ENCODE data around the gene FAM114A2. TPM values are rescaled to one million over a fixed set of nuclear protein-coding genes. Genes with fewer than 3 reads are reported as not detected.

FAM114A2 gene
- total RNA-seq, 2 donors from 2014 or later: 8.9 to 31.1 TPM

- Histone ChIP-seq H3K27me3 (no peaks in the 10 kb centered on the region), H3K27ac (no peak overlapping the region), H3K4me3 (no peak overlapping the region), H3K36me3 (replicated peaks in 1 of 2; ENCODE audit: insufficient read depth in 1 of 2, low read depth in 2 of 2) (peaks cover 0 to 3% of the 10 kb centered on the region in 2 donors), H3K9me3 (no peaks in the 10 kb centered on the region), H3K4me1 (no peaks in the 10 kb centered on the region)
- 86 to 92% methylated on average over 2 of the region's 2 CpGs for WGBS, 2 donors
- DNase-seq (no peak), ATAC-seq (no peak)
- intact Hi-C loops (cut with DNase I): no loop called here
- no peak for TF ChIP-seq CTCF (IDR thresholded peaks at IDR 0.05)
- no peak for TF ChIP-seq POLR2A (IDR thresholded peaks at IDR 0.05)
Observed at GRCh38 chr5:153987301-153987700, 51.4 kb downstream of the FAM114A2 start.

- no peaks in the 10 kb centered on the region for H3K4me1 ChIP-seq
- no peak for TF ChIP-seq POLR2A (IDR thresholded peaks at IDR 0.05)
- no peak overlapping the region for H3K4me3 ChIP-seq
- intact Hi-C loops (cut with DNase I): no loop called here
- H3K27me3 ChIP-seq: no peaks in the 10 kb centered on the region
- DNase-seq (no peak), ATAC-seq (no peak)
- H3K36me3 ChIP-seq (replicated peaks in 1 of 2; ENCODE audit: insufficient read depth in 1 of 2, low read depth in 2 of 2): no peaks in the 10 kb centered on the region
- no peaks in the 10 kb centered on the region for H3K9me3 ChIP-seq
- H3K27ac ChIP-seq: no peak overlapping the region
- WGBS, 2 donors: 58 to 62% methylated on average over 3 of the region's 3 CpGs
Observed at GRCh38 chr5:153985498-153985897, 53.2 kb downstream of the FAM114A2 start.

- Histone ChIP-seq H3K27me3 (no peaks in the 10 kb centered on the region), H3K9me3 (no peaks in the 10 kb centered on the region), H3K4me1 (no peaks in the 10 kb centered on the region), H3K36me3 (replicated peaks in 1 of 2; ENCODE audit: insufficient read depth in 1 of 2, low read depth in 2 of 2) (no peaks in the 10 kb centered on the region), H3K27ac (no peak overlapping the region), H3K4me3 (no peak overlapping the region)
- no peak for DNase-seq
- intact Hi-C loops (cut with DNase I): no loop called here
- 71 to 80% methylated on average over 1 of the region's 1 CpG for WGBS, 2 donors
- no peak for ATAC-seq
- no peak for TF ChIP-seq CTCF (IDR thresholded peaks at IDR 0.05)
- no peak for TF ChIP-seq POLR2A (IDR thresholded peaks at IDR 0.05)
Observed at GRCh38 chr5:153983885-153984284, 54.8 kb downstream of the FAM114A2 start.

GRCh38 chr5:153981905-153982605 lies 56.7 kb downstream of the FAM114A2 start:
- DNase-seq (no peak), ATAC-seq (no peak)
- WGBS, 2 donors: 75 to 86% methylated on average over 4 of the region's 4 CpGs
- Histone ChIP-seq H3K4me1 (no peaks in the 10 kb centered on the region), H3K27ac (no peak overlapping the region), H3K9me3 (no peaks in the 10 kb centered on the region), H3K36me3 (replicated peaks in 1 of 2; ENCODE audit: insufficient read depth in 1 of 2, low read depth in 2 of 2) (no peaks in the 10 kb centered on the region), H3K27me3 (no peaks in the 10 kb centered on the region), H3K4me3 (no peak overlapping the region)
- intact Hi-C loops (cut with DNase I): no loop called here
- no peak for TF ChIP-seq POLR2A (IDR thresholded peaks at IDR 0.05)
- TF ChIP-seq CTCF (IDR thresholded peaks at IDR 0.05): no peak

- ATAC-seq: no peak
- Histone ChIP-seq H3K27ac (no peak overlapping the region), H3K4me3 (no peak overlapping the region), H3K9me3 (no peaks in the 10 kb centered on the region), H3K27me3 (no peaks in the 10 kb centered on the region), H3K4me1 (no peaks in the 10 kb centered on the region), H3K36me3 (replicated peaks in 1 of 2; ENCODE audit: insufficient read depth in 1 of 2, low read depth in 2 of 2) (no peaks in the 10 kb centered on the region)
- intact Hi-C loops (cut with DNase I): no loop called here
- WGBS, 2 donors: 59 to 69% methylated on average over 4 of the region's 4 CpGs
- TF ChIP-seq CTCF (IDR thresholded peaks at IDR 0.05) (no peak), POLR2A (IDR thresholded peaks at IDR 0.05) (no peak)
- no peak for DNase-seq
Observed at GRCh38 chr5:153979028-153979783, 59.5 kb downstream of the FAM114A2 start.

Measured in body of pancreas (tissue), 4 donors.